C4-2B (cell line): ENCODE measurements around the gene GRID1.

Experiments
- ZFX ChIP-seq: fragments of 450-650 bp; IDR thresholded peaks from 2 replicates; pipeline ENCODE4 v1.6.1; 2017
- TF ChIP-seq, protein P1 (sequence below): fragments of 450-650 bp; conservative IDR thresholded peaks from 2 replicates; pipeline ENCODE4 v1.5.1; 2017; ENCODE audit warnings: mild to moderate bottlenecking

DNA sequence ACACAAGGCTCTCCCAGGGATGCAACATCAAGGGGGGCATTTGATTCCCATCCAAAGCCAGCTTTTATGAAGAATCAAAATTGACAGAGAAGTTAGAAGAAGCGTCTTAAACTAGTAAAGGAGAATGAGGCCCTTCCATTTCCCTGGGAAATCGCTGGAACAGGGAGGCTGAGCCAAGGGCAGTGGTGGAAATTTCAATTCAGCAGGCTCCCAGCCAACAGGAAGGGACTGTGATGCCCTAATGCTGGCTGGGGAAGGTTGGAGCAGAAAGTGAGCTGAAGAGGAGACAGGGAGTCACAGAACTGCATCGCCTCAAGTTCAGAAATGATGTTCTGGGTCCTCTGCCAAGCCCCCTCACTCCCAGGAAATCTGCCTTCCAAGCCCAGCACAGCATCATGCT, 517.3 kb downstream of the GRID1 start:
- TF ChIP-seq, protein P1, sequence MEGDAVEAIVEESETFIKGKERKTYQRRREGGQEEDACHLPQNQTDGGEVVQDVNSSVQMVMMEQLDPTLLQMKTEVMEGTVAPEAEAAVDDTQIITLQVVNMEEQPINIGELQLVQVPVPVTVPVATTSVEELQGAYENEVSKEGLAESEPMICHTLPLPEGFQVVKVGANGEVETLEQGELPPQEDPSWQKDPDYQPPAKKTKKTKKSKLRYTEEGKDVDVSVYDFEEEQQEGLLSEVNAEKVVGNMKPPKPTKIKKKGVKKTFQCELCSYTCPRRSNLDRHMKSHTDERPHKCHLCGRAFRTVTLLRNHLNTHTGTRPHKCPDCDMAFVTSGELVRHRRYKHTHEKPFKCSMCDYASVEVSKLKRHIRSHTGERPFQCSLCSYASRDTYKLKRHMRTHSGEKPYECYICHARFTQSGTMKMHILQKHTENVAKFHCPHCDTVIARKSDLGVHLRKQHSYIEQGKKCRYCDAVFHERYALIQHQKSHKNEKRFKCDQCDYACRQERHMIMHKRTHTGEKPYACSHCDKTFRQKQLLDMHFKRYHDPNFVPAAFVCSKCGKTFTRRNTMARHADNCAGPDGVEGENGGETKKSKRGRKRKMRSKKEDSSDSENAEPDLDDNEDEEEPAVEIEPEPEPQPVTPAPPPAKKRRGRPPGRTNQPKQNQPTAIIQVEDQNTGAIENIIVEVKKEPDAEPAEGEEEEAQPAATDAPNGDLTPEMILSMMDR: no peak
- no peak for TF ChIP-seq ZFX
